Activated gamma-delta T cell (primary cell): ENCODE data around the gene FCHO1.
"Not testable (repeated sequence)": the region's sequence is repeated elsewhere in the genome, so short reads cannot be mapped to it uniquely, and the experiment has no call there.

Experiments used
- DNase-seq: peaks from one replicate; lab custom pipeline; 2025; lab: John Stamatoyannopoulos, UW

Gene FCHO1

DNA sequence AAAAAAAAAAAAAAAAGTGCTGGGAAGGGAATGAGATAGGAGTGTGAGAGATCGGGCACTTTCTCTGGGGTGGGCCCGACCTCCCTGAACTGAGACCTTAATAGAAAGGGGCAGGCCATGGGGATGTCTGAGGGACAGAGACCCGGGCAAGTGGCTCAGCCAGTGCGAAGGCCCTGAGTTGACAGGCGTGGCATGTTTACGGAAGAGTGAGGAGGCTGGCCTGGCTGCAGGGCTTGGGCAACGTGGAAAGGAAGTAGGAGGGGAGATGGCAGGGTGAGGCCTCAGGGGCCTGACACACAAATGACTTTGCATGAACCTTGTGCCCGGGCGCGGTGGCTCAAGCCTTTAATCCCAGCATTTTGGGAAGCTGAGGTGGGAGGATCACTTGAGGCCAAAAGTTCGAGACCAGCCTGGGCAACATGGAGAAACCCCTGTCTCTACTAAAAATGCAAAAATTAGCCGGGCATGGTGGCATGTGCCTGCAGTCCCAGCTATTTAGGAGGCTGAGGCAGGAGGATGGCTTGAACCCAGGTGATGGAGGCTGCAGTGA lies 13.9 kb downstream of the FCHO1 start:
- no peak for DNase-seq

DNA sequence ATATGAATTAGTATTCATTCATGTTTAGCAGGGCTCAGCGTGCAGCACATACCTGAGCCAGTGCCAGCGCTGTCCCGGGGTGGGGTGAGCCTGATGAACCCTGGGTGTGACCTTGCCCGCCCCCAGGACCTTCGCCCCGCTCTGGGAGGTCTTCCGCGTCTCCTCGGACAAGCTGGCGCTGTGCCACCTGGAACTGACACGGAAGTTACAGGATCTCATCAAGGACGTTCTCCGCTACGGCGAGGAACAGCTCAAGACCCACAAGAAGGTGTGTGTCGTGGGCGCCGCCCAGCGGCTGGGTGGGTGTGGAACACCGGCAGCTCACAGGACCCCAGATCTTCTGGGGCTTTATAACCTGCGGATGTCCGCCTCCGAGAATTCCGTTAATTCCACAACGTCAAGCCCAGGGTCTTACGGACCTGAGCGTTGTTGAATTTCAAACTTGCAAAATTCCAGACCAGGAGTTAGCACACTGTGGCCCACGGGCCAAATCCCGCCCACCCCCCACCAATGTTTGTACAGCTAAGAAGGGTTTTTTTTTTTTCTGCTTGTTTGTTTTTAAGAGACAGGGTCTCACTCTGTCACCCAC lies 15.4 kb downstream of the FCHO1 start:
- no peak for DNase-seq

DNA sequence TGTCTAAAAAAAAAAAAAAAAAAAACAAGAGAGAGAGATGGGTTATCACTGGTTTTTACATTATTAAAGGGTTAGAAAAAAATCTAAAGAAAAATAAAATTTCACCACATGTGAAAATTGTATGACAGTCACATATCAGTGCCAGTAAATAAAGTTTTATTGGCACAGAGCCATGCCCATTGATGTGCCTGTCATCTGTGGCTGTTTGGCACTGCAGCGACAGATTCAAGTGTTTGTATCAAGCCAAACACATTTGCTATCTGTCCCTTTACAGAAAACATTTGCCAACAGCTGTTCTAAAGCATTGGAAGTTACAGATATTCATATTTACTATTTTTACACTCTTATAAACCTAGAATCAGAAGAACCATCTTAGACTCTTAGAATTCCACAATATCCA lies 16.3 kb downstream of the FCHO1 start:
- no peak for DNase-seq

DNA sequence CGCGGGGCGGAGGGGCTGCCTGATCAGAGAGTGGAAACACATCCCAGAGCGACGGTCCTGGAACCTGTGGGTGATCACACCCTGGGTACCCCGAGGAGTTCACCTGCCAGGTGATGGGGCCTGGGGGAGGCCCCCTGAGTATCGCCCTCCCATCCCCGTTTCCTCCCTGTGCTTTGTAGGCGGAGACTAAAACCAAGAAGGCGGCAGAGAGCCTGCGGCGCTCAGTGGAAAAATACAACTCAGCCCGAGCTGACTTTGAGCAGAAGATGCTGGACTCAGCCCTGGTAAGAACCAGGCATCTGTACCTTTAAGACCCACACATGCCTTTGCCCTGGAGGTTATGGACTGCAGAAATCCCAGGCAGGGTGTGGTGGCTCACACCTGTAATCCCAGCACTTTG lies 19.3 kb downstream of the FCHO1 start:
- DNase-seq: no peak

DNA sequence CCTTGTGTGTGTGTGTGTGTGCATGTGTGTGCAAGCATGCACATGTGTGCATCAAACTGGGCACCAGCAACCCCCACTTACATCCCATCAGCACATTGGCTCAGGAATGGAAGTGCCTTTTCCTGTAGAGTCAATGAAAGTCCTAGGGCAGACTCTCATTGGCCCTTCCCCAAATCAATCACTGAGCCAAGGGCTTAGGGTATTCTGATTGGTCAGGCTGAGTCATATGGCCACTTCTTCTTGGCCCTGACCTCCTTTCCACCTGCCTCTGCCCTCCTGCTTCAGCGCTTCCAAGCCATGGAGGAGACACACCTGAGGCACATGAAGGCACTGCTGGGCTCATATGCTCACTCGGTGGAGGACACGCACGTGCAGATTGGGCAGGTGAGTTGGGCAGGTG lies 20.9 kb downstream of the FCHO1 start:
- no peak for DNase-seq

DNA sequence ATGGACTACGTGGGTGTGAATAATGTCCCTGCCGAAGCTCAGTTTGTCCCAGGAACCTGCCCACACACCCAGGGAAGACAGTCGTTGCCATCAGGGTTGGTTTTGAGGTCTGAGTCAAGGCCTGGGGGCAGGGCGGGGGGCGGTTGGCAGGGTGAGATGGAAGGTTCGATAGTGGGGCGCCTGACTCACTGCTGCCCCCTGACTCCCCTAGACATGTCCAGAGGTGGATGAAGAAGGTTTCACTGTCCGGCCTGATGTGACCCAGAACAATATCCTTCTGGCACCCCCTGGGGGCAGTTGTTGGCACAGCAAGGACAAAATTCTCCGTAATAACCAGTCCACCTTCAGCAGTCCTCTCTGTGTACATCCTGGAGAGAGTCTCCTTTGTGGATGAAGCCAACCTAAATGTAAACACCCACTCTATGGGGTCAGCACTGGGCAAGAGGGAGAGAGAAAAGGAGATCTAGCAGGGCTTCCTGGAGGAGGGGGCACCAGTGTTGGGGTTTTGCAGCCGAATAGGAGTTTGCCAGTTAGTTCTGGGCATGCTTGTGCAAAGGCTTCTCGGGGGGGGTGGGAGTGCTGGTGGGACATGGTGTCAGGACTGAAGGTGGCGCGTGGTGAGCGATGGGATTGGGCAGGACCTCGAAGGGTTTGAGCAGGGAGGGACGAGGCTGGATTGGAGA lies 24.1 kb downstream of the FCHO1 start:
- no peak for DNase-seq

DNA sequence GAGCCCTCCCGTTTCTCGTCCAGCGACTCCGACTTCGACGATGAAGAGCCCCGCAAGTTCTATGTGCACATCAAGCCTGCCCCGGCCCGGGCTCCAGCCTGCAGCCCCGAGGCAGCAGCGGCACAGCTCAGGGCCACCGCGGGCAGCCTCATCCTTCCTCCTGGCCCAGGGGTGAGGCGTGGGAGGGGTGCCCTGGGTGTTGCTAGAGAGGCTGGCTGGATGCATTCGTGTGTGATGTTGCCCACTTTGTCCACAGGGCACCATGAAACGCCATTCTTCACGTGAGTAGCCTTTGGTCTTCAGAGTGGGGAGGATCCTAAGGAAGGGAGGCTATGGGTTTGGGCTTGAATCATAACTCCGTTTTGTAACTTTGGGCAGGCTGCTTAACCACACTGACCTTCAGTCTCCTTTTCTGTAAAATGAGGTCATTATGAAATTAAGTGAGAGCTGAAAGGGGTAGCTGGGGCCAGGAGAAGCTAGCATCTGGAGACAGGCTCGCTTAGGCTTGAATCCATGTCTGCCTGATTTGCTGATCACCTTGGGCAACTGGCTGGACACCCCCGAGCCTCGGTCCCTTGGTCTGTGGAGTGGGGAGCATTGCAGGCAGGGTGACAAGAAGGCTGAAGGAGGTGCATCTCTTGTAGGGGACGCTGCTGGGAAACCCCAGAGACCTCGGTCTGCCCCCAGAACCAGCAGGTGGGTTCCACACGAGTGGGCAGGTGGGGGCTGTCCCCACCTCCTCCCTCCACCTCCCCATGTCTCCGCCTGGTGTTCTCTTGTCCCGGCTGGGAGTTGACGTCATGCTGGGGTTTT lies 24.9 kb downstream of the FCHO1 start:
- DNase-seq: no peak

DNA sequence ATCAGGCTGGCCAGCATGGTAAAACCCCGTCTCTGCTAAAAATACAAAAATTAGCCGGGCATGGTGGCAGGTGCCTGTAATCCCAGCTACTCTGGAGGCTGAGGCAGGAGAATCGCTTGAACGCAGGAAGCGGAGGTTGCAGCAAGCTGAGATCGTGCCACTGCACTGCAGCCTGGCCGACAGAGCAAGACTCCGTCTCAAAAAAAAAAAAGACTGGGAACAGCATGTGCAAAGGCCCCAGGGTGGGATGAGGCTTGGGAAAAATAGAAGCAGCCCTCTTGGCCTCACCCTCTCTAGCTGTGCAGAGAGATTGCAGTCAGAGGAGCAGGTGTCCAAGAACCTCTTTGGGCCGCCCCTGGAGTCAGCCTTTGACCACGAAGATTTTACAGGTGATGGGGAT lies 26.6 kb downstream of the FCHO1 start:
- DNase-seq: not testable (repeated sequence)

DNA sequence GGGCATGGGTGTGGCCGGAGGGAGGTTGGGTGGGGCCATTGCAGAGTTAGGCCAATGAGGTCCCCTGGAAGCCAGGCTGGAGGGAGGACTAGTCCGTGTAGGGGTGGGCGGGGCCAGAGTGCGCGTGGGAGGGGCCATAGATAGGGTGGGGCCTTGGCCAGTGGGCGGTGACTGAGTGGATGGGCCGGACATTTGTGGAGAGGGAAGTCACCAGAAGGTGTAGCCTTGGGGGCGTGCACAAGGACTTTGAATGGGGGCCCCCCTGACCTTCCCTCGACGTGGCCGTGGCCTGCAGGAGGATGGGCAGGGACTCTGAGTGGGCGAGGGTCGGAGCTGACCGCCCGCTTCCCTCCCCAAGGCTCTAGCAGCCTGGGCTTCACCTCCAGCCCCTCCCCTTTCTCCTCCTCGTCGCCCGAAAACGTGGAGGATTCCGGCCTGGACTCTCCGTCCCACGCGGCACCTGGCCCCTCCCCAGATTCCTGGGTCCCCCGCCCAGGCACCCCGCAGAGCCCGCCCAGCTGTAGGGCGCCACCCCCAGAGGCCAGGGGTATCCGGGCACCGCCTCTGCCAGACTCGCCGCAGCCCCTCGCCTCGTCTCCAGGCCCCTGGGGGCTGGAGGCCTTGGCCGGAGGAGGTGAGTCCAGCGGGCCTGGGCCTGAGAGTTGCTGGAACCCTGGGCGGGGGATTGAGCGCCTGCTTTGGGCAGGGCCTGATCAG lies 27.1 kb downstream of the FCHO1 start:
- DNase-seq: no peak

DNA sequence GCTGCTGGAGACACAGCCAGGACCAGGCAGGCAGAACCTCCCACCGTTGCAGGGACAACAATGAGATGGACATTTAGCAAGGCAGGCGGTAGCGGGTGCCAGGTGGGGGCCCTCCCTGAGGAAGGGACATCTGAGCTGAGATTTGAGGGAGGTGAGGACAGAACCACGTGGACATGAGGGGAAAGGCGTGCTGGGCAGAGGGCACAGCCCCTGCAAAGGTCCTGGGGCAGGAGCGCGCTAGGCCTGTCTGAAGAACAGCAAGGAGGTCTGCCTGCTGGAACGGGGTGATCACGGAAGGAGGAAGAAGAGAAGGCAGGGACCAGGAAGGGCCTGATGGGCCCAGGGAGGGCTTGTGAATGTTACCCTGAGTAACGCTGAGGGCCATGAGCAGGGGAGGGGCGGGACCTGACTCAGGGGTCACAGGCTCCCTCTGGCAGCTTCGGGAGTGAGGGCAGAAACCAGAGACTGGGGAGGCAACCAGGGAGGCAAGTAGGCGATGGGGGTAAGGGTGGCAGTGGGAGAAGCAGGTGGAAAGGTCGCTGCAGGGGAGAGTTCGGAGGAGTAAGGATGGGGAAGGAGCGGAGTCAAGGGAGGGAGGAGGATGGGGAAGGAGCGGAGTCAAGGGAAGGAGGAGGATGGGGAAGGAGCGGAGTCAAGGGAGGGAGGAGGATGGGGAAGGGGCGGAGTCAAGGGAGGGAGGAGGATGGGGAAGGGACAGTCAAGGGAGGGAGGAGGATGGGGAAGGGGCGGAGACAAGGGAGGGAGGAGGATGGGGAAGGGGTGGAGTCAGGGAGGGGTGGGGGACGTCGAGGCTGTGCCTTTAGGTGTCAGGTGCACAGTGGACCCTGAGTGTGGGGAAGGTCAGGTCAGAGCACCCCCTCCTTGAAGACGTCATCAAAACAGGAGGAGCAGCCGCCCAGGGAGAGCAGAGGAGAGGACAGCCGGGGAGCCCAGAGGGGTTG lies 28.0 kb downstream of the FCHO1 start:
- DNase-seq: no peak

DNA sequence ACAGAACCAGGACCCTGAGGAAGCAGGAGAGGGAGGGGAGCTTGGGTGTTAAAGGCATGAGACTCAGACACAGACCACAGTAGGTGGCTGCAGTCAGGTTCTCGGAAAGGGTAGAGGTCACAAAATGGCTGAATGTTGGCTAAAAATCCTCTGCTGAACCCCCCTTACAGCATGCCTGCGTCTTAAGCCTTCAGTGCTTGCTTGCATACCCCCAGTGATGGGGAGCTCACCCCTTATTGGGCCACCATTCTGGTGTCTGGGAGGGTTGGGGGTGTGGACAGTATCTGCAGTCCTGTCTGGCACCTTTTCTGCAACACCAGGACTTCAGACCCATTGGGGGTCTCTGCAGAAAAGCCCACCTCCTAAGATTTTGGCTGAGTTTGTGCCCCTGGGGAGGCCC lies 29.5 kb downstream of the FCHO1 start:
- DNase-seq: no peak

DNA sequence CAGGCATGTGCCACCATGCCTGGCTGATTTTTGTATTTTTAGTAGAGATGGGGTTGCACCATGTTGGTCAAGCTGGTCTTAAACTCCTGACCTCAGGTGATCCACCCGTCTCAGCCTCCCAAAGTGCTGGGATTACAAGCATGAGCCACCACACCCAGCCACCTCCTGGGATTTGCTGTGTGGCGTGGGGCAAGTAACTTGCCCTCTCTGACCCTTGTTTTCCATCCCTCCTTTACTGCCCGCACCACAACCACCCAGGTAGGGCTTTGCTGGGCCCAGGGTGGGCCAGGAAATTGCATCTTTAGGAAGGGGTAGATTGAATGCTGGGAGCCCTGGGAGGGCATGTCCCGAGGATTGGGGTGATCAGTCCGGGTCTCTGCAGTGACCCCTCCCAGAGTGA lies 32.4 kb downstream of the FCHO1 start:
- DNase-seq: not testable (repeated sequence)

DNA sequence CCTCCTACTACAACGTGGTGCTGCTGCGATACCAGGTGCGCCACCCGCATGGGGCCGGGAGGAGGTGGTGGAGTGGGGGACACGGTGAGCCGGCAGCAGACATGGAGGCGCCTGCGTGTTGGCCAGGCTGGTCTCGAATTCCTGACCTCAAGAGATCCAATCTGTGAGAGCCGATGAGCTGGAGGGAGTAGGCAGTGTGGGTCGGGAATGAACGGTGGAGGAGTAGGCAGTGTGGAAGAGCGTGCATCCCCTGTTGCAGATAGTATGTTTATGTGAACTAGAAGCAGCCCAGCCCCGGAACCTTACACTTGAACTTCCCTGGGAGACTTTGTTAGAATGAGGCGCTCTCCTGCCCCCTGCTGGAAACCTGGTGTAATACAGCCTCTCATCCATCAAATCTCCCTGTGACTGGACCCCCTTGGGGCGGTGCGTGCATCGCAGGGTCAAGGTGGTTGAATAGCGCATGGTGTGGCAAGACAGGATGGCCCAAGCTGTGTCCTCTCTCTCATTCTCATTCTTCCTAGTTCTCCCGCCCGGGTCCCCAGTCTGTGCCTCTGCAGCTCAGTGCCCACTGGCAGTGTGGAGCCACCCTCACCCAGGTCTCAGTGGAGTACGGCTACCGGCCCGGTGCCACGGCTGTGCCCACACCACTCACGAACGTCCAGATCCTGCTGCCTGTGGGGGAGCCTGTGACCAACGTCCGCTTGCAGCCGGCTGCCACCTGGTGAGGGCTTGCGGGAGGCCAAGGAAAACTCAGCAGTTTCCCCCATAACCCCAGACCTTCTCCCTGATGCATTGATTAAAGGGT lies 33.1 kb downstream of the FCHO1 start:
- no peak for DNase-seq

DNA sequence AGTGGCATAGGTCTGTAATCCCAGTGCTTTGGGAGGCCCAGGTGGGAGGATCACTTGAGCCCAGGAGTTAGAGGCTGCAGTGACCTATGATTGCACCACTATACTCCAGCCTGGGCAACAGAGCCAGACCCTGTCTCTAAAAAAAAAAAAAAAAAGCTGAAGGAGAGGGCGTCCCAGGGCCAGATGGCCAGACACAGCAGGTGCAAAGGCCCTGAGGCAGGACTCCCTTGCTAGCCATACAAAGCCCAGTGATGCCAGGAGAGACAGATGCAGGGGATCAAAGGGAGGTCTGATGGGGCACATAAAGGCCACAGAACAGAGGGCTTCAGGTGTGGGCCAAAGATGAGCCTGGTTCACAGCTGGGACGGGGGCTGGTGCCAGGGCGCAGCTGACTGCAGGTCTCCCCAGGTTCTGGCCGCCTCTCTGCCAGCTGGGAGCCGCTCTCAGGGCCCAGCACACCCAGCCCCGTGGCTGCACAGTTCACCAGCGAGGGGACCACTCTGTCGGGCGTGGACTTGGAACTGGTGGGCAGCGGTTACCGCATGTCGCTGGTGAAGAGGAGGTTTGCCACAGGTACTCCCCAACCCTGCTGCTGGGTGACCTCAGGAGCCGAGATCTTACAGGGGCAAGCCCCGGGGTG lies 36.1 kb downstream of the FCHO1 start:
- no peak for DNase-seq

DNA sequence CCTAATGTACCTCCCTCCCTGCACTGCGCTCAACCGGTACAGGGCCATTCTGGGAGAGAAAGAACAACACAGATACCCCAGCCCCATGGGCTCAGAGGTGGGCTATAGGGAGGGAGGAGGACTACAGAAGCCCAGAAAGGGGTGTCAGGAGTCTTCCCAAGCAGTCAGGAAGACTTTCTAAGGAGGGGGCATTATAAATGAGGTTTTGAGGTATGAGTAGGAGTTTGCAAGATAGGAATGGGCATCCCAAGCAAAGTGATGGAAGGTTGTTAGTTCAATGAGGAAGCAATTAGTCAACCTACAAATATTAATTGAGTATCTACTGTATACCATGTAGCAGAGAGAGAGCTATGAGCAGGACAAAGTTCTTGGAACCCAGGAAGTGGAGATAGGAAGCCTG lies 37.4 kb downstream of the FCHO1 start:
- no peak for DNase-seq

DNA sequence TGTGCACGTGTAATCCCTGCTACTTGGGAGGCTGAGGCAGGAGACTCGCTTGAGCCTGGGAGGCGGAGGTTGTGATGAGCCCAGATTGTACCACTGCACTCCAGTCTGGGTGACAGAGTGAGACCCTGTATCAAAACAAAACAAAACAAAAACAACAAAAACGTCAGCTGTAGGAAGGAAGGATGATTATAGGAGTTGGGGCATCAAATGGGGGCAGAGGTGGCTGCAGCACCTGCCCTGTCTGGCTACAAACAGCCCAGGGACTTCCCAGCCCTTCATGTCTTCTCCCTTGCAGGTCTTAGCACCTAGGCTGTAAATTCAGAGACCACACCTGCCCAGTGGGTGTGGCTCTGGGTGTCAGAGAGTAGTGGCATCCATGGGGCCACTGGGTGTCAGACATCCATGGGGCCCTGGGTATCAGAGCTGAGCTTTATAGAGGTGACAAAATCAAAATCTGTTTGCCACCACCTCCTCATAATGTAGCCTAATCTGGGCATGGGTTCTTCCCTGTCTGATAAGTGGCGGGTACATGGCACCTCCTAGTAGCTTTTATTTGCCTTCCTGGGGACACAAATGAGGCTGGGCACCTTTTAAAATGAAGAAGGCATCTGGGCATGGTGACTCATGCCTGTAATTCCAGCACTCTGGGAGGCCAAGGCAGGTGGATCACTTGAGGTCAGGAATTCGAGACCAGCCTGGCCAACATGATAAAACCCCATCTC lies 38.9 kb downstream of the FCHO1 start:
- DNase-seq: no peak

DNA sequence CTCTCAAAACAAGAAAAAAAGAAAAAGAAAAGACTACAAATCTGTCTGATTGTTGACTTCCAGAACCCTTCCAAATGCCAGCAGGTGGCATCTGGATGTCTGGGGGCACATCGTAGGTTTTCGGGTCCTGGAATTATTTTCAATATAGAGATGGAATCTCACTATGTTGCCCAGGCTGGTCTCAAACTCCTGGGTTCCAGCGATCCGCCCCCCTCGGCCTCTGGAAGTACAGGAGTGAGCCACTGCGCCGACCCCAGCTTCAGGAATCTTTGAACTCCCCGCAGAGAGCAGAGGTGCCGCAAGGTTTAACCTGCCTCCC lies 43.1 kb downstream of the FCHO1 start:
- DNase-seq: no peak

DNA sequence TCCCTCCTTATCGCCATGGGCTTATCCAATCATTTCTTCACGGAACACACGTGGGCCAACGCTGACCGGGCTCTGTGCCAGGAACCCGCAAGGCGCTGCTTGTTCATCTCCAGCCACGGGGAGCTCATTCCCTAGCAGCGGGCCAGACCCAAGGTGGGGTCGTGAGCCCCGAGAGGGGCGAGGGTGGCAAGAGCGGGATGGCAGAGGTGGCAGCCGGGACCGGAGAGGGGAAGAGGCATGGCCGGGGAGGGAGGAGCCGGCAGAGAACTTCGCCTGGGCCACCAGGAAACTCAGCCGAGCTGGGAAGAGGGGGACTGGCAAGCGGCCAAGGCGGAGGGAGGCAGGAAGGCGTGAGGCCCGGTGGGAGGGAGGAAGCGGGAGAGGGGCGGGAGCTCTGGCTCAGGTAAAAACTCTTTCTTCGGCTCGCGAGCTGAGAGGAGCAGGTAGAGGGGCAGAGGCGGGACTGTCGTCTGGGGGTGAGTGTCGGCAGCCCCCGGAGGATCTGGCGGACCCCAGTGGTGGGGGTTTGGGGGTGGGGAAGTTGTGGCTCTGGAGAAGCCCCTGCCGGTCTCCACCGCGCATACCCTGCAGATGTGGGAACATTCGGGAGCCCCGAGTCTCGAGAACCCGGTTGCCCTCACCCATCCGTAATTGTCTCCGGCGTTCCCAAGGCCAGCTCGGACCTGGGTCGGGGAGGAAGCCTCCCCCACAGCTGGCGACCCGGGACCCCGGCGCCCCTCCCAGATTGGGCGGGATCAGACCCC lies 43.6 kb downstream of the FCHO1 start, which contains the start of gene B3GNT3:
B3GNT3 (plus strand) TSS at position 408 of the 764 bp plus-strand sequence. CDS start 12,670 bp downstream, outside the sequence.
- no peak for DNase-seq
